Bladder microvascular endothelial cell (primary cell): ENCODE measurements around the gene MLNR. TPM values are rescaled to one million over a fixed set of nuclear protein-coding genes. Genes with fewer than 3 reads are reported as not detected.

Experiments used
- total RNA-seq: library from RNA; depleted of rRNA; stranded (reverse); fragments of >200 nt; gene quantifications from 2 replicates; pipeline ENCODE4 v1.2.3, GENCODE V29; 2014

Gene MLNR, protein sequence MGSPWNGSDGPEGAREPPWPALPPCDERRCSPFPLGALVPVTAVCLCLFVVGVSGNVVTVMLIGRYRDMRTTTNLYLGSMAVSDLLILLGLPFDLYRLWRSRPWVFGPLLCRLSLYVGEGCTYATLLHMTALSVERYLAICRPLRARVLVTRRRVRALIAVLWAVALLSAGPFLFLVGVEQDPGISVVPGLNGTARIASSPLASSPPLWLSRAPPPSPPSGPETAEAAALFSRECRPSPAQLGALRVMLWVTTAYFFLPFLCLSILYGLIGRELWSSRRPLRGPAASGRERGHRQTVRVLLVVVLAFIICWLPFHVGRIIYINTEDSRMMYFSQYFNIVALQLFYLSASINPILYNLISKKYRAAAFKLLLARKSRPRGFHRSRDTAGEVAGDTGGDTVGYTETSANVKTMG
- total RNA-seq, result not detected in 2 replicates

DNA sequence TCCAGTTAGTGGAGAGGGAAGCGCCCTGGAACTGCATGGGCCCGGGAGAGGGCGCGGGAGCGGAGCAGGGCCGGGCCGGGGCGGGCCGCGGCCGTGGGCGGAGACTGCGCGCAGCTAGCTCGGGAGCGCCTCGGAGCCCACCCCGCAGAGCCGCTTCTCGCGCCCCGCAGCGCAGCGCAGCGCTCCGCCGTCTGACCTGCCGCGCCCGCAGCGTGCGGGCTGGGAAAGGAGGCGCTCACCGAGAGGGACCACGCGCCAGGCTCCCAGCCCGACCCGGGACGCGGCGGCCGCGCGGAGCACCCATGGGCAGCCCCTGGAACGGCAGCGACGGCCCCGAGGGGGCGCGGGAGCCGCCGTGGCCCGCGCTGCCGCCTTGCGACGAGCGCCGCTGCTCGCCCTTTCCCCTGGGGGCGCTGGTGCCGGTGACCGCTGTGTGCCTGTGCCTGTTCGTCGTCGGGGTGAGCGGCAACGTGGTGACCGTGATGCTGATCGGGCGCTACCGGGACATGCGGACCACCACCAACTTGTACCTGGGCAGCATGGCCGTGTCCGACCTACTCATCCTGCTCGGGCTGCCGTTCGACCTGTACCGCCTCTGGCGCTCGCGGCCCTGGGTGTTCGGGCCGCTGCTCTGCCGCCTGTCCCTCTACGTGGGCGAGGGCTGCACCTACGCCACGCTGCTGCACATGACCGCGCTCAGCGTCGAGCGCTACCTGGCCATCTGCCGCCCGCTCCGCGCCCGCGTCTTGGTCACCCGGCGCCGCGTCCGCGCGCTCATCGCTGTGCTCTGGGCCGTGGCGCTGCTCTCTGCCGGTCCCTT is at the start of gene MLNR:
TSS of gene MLNR (plus strand) at position 303 of the 820 bp plus-strand sequence. CDS start at position 303, 0 bp downstream.

DNA sequence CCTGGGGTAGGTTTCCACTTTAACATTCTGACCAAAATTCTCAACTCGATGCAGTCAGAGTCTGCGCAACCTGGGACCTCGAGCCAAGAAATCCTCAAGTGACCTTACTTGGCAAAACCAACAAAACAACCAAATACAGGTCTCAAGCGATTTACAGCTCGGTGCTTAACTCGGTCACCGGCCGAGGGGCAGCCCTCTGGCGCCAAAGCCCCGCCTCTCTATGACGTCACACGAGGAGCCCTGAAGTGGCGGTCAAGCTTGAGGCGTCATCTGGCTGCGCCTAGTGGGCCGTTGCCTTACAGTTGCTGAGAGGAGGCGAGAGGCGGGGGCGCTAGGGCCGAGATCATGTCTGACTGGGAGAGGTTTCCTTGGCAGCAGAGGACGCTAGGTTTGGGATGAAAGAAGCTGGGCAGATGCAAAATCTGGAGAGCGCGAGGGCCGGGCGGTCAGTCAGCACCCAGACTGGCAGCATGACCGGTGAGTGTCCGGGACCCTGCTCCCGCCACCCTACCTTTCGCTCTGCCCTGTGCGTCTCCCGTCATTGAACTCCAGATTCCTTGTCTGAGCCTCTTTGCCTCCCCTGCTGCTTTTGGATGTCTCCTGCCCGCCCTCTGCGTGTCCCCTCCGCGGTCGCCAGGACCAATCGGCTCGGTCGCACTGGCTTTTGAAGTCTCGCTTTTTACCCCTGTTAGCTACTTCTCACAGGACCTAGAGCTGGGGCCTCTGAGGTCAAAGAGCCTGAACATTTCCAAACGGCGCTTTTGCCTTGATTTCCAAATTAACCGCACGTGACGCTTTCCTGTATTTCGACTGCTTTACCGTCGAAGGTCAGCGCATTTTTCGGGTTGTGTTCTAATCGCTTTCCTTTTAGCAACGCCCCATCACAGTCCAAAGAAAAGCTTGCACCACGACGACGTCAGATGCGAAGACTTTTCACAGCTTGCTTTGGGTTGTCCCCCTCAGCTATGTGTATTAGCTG is 27.8 kb downstream of the MLNR start, which contains the start of gene CDADC1:
TSS of gene CDADC1 (plus strand) at position 283 of the 979 bp plus-strand sequence. CDS start at position 396, 113 bp downstream.

Other genes with a start within 250 kb of the MLNR start
- 26.1 and 63.9 TPM in 2 replicates for gene FNDC3A, start 244.4 kb upstream of the MLNR start, total RNA-seq
- gene CDADC1, start 27.6 kb downstream of the MLNR start, total RNA-seq, result 1.5 and 4.1 TPM in 2 replicates
- 4.7 and 5.8 TPM in 2 replicates for gene CAB39L, start 223.7 kb downstream of the MLNR start, total RNA-seq
- 4.5 and 8.3 TPM in 2 replicates for gene SETDB2, start 223.9 kb downstream of the MLNR start, total RNA-seq